ENCODE data around the gene ZMYND8.

Gene ZMYND8

DNA sequence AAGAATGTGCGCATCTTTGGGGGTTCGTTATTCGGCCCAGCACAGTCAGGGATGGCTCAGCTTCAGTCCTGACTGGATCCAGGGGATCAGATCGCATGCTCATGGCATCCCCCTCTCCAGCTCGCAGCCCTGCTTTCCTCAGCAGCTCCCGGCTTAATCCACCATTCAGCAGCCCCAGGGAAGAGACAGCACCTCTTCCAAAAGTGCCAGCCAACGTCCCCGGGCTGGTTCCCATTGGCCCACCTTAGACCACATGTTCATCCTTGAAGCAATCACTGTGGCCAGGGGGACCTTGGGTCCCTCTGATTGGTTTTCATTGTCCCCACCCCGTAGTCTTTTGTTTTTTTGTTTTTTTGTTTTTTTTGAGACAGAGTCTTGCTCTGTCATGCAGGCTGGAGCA, 188.7 kb downstream of the ZMYND8 start:
- DNase-seq: no peak

DNA sequence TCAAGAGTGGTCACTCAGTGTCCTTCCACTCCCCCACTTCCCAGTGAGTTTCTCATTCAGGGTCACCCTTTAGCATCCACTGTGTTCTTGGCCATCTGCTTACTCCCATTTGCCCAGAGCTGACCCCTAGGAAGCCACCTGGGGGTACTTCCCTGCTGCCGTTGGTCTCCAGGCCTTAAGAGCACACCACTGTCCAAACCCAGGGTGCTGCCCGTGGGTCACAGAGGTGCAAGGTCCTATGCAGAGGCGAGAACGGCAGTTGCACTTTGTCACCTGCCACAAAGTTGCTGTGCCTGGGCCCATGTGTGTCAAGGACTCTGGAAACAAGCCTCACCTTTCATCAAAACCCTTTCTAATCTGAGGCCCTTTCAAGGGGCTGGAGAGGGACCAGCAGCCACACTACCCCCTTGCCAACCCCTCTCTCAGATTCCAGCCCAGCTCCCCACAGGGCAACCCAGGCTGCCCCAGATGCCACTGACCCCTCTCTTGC, 191.1 kb downstream of the ZMYND8 start:
- no peak for DNase-seq

DNA sequence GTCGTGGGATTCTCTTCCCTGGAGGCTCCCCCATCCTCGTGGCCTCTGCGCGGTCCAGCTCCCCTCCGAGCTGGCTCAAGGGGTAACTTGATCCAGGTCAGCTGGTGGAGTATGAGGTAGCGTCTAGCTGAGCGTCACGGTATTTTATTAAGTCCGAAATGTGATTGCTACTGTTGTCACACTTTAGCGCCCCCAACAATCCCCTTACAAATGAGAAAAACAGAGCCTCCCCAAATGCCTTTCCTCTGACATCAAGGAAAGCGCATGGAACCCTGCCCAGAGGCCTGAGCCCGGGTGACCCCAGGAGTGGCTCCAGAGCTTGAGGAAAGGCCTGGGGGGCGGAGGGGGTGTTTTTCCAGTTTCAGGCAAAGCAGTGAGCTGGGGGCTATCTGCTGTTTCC, 192.4 kb downstream of the ZMYND8 start:
- no peak for DNase-seq

DNA sequence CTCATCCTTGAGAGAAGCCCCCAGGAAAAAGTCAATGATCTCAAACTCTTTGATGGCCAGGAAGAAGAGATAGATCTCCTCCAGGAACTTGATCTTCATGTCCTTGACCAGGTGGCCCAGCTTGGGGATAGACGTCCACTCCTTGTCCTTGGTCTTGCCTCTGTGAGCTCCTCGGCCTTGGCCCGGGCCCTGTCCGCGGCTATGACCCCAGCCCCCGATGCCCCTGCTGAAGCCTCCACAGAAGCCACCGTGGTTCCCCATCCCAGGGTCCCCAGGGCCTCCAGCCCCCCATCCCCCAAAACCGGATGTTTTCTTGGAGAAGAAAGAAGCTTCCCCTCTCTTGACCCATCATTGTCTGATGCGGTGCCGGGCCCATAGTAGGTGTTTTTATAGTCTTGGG, 195.1 kb downstream of the ZMYND8 start:
- no peak for DNase-seq

DNA sequence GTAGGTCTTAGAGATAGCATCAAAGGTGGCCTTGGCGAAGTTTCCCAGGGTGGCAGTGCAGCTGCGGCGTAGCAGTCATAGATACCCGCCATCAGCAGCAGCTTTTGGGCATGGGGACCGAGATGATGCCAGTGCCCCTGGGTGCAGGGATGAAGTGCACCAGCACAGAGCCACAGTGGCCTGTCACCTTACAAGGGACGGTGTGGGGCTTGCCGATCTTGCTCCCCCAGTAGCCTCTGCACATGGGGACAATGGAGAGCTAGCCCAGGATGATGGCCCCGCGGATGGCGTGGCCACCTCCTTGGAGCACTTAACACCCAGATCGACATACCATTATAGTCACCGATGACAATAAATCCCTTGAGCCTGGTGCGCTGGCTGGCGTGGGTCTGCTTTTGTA, 195.5 kb downstream of the ZMYND8 start:
- no peak for DNase-seq

DNA sequence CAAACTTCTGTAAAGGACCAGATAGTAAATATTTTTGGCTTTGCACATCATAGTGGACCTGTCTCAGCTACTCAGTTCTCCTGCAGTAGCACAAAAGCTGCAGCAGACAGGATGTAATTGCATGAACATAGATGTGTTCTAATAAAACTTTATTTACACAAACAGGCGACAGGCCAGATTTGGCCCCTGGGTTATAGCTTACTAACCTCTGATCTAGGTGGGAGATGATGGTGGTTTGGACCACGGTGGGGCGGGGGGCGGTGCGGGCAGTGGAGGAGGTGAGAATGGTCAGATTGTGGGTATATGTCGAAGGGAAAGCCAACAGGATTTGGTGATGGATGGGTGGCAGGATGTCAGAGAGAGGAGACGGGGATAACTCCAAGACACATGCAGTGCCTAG, 196.3 kb downstream of the ZMYND8 start:
- DNase-seq: no peak
